ENCODE data around the gene POLR2F.

- TF ChIP-seq, protein P1, sequence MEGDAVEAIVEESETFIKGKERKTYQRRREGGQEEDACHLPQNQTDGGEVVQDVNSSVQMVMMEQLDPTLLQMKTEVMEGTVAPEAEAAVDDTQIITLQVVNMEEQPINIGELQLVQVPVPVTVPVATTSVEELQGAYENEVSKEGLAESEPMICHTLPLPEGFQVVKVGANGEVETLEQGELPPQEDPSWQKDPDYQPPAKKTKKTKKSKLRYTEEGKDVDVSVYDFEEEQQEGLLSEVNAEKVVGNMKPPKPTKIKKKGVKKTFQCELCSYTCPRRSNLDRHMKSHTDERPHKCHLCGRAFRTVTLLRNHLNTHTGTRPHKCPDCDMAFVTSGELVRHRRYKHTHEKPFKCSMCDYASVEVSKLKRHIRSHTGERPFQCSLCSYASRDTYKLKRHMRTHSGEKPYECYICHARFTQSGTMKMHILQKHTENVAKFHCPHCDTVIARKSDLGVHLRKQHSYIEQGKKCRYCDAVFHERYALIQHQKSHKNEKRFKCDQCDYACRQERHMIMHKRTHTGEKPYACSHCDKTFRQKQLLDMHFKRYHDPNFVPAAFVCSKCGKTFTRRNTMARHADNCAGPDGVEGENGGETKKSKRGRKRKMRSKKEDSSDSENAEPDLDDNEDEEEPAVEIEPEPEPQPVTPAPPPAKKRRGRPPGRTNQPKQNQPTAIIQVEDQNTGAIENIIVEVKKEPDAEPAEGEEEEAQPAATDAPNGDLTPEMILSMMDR (optimal IDR thresholded peaks at IDR 0.05 in 1 of 3, IDR thresholded peaks at IDR 0.05 in 1 of 3, conservative IDR thresholded peaks at IDR 0.05 in 1 of 3; ENCODE audit: extremely low read depth in 1 of 3, insufficient read depth in 2 of 3, low read length in 3 of 3) = no peak
- TF ChIP-seq EZH2 (IDR thresholded peaks at IDR 0.05; ENCODE audit: low read length) = no peak
These were observed 48.6 kb upstream of the POLR2F start for GRCh38 chr22:37904572-37905533.

Data from keratinocyte (primary cell).